DOHH2 (cell line): ENCODE results near the gene DNAH14.

Source experiments
- EZH2phosphoT487 ChIP-seq: fragments of 200-600 bp; sonication (generic); IDR thresholded peaks from 2 replicates; pipeline ENCODE4 v1.6.1; 2017; ENCODE audit warnings: borderline replicate concordance, mild to moderate bottlenecking, antibody characterized with exemption, low read length, moderate library complexity, mixed read lengths
- TF ChIP-seq, protein P1 (sequence below): fragments of 200-600 bp; sonication (generic); IDR thresholded peaks from one replicate; pipeline ENCODE4 v1.5.1; 2014; ENCODE audit warnings: antibody characterized with exemption, mild to moderate bottlenecking, low read depth, low read length; ENCODE audit not compliant: poor library complexity, severe bottlenecking

DNA sequence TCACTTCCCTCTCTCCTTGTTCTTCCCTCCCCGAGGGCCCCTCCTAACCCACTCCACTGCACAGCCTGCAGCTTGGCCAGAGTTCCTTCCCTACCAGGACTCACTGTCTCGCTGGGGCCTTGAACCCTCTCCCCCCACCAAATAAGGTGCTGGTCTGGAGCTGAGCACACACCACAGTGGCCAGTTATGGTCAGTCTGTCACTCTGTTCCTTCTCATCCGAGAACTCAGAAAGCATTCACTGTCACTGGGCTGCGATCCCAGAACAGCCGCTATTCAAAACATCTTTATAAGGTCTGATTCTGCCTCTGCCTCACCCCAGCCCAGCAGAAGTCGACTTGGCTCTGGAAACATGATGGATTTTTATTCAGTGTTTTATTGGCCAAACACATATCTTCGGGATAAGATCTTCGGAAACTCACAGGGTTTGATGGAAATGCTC is 518.2 kb downstream of the DNAH14 start:
- TF ChIP-seq, protein P1, sequence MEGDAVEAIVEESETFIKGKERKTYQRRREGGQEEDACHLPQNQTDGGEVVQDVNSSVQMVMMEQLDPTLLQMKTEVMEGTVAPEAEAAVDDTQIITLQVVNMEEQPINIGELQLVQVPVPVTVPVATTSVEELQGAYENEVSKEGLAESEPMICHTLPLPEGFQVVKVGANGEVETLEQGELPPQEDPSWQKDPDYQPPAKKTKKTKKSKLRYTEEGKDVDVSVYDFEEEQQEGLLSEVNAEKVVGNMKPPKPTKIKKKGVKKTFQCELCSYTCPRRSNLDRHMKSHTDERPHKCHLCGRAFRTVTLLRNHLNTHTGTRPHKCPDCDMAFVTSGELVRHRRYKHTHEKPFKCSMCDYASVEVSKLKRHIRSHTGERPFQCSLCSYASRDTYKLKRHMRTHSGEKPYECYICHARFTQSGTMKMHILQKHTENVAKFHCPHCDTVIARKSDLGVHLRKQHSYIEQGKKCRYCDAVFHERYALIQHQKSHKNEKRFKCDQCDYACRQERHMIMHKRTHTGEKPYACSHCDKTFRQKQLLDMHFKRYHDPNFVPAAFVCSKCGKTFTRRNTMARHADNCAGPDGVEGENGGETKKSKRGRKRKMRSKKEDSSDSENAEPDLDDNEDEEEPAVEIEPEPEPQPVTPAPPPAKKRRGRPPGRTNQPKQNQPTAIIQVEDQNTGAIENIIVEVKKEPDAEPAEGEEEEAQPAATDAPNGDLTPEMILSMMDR = no peak
- TF ChIP-seq EZH2phosphoT487 = no peak
